Measurements from ENCODE around the gene ZNF766.

Gene ZNF766

GRCh38 chr19:52269338-52270261, at the start of gene ZNF766:
ZNF766 (plus strand) TSS chr19:52269587; CDS start chr19:52269614, 27 bp downstream.
- peak; percentile 98 for DNase-seq

GRCh38 chr19:52219611-52220010, 49.8 kb upstream of the ZNF766 start:
- DNase-seq: no peak

- no peak for DNase-seq
Observed at GRCh38 chr19:52221031-52221430, 48.4 kb upstream of the ZNF766 start.

- no peak for DNase-seq
Observed at GRCh38 chr19:52221831-52222375, 47.5 kb upstream of the ZNF766 start.

GRCh38 chr19:52224211-52224610, 45.2 kb upstream of the ZNF766 start:
- no peak for DNase-seq

- DNase-seq: no peak
Observed at GRCh38 chr19:52226652-52227051, 42.7 kb upstream of the ZNF766 start.

- DNase-seq: no peak
Observed at GRCh38 chr19:52227196-52227940, 42.0 kb upstream of the ZNF766 start.

GRCh38 chr19:52227980-52228379, 41.4 kb upstream of the ZNF766 start:
- no peak for DNase-seq

GRCh38 chr19:52229524-52229923, 39.9 kb upstream of the ZNF766 start:
- DNase-seq: no peak

- DNase-seq: no peak
Observed at GRCh38 chr19:52230685-52231084, 38.7 kb upstream of the ZNF766 start.

GRCh38 chr19:52231154-52231910, 38.1 kb upstream of the ZNF766 start:
- no peak for DNase-seq

GRCh38 chr19:52234406-52234805, 35.0 kb upstream of the ZNF766 start:
- DNase-seq: no peak

GRCh38 chr19:52237197-52237596, 32.2 kb upstream of the ZNF766 start:
- no peak for DNase-seq

GRCh38 chr19:52237771-52238400, 31.5 kb upstream of the ZNF766 start:
- peak; percentile 60 for DNase-seq

- DNase-seq: no peak
Observed at GRCh38 chr19:52244021-52244420, 25.4 kb upstream of the ZNF766 start.

GRCh38 chr19:52248241-52248640, 21.1 kb upstream of the ZNF766 start:
- peak; percentile 63 for DNase-seq

GRCh38 chr19:52258426-52258825, 11.0 kb upstream of the ZNF766 start:
- DNase-seq: no peak

- DNase-seq: peak; percentile 23
Observed at GRCh38 chr19:52265556-52265955, 3.8 kb upstream of the ZNF766 start.

- DNase-seq: no peak
Observed at GRCh38 chr19:52270266-52270885, 989 bp downstream of the ZNF766 start.

GRCh38 chr19:52273301-52273700, 3.9 kb downstream of the ZNF766 start:
- DNase-seq: no peak

GRCh38 chr19:52274191-52274590, 4.8 kb downstream of the ZNF766 start:
- no peak for DNase-seq

- no peak for DNase-seq
Observed at GRCh38 chr19:52275988-52276387, 6.6 kb downstream of the ZNF766 start.

All from activated naive CD4-positive, alpha-beta T cell treated with Interleukin-2 at 50 U/mL for 16 hours (primary cell).